HepG2 (cell line): ENCODE measurements around the gene CYP2S1. TPM values are rescaled to one million over a fixed set of nuclear protein-coding genes. Genes with fewer than 3 reads are reported as not detected.
A peak's percentile ranks its signal among the peaks of the same experiment; 100 is the strongest.

ENCODE experiments used
- ARNTL ChIP-seq: sonication (generic); formaldehyde crosslinking; IDR thresholded peaks from 2 replicates; pipeline ENCODE4 v1.4.0; 2020; ENCODE audit warnings: mild to moderate bottlenecking, missing genetic modification reagents
- DPF2 ChIP-seq: sonication (generic); formaldehyde crosslinking; IDR thresholded peaks from 2 replicates; pipeline ENCODE4 v1.4.0; 2020; ENCODE audit warnings: mild to moderate bottlenecking, low read depth, missing genetic modification reagents, borderline replicate concordance
- DR1 ChIP-seq: sonication (generic); formaldehyde crosslinking; IDR thresholded peaks from 2 replicates; pipeline ENCODE4 v1.8.0; 2021; ENCODE audit warnings: mild to moderate bottlenecking, missing genetic modification reagents, inconsistent platforms
- FOXJ3 ChIP-seq: sonication (generic); formaldehyde crosslinking; IDR thresholded peaks from 2 replicates; pipeline ENCODE4 v1.4.0; 2020; ENCODE audit warnings: missing genetic modification reagents, mild to moderate bottlenecking, borderline replicate concordance
- HNRNPLL ChIP-seq: fragments of 200-400 bp; formaldehyde crosslinking; IDR thresholded peaks from 2 replicates; pipeline ENCODE4 v1.6.1; 2017; ENCODE audit warnings: mild to moderate bottlenecking, low read depth, low read length; ENCODE audit not compliant: poor library complexity, severe bottlenecking
- IRF2 ChIP-seq: IDR thresholded peaks from 2 replicates; pipeline ENCODE4 v1.6.1; 2018; ENCODE audit warnings: missing genetic modification reagents, missing compliant biosample characterization
- JUNB ChIP-seq: sonication (generic); formaldehyde crosslinking; IDR thresholded peaks from 2 replicates; pipeline ENCODE4 v1.8.0; 2022; ENCODE audit warnings: missing genetic modification reagents, mild to moderate bottlenecking, borderline replicate concordance
- KLF12 ChIP-seq: sonication (generic); formaldehyde crosslinking; IDR thresholded peaks from 2 replicates; pipeline ENCODE4 v1.4.0; 2020; ENCODE audit warnings: missing genetic modification reagents, borderline replicate concordance
- LBX2 ChIP-seq: sonication (generic); formaldehyde crosslinking; IDR thresholded peaks from 2 replicates; pipeline ENCODE4 v1.5.0; 2020; ENCODE audit warnings: missing genetic modification reagents, mild to moderate bottlenecking, borderline replicate concordance
- NFE2L1 ChIP-seq: sonication (generic); formaldehyde crosslinking; IDR thresholded peaks from 2 replicates; pipeline ENCODE4 v1.4.0; 2020; ENCODE audit warnings: missing genetic modification reagents, mild to moderate bottlenecking, borderline replicate concordance
- SP1 ChIP-seq, 2 experiments: fragments of 450-650 bp in 1 of 2; sonication (generic) in 1 of 2; formaldehyde crosslinking in 1 of 2; IDR thresholded peaks; 2 replicates each; pipeline versions ENCODE4 v1.4.0 to v1.6.1; 2016 to 2020; ENCODE audit warnings: missing genetic modification reagents in 1 of 2
- SRY ChIP-seq: sonication (generic); formaldehyde crosslinking; IDR thresholded peaks from 2 replicates; pipeline ENCODE4 v1.8.0; 2022; ENCODE audit warnings: mild to moderate bottlenecking, missing genetic modification reagents
- SSRP1 ChIP-seq: IDR thresholded peaks from 2 replicates; pipeline ENCODE4 v1.6.1; 2016; ENCODE audit warnings: control low read depth
- TFDP1 ChIP-seq: IDR thresholded peaks from 2 replicates; pipeline ENCODE4 v1.6.1; 2016; ENCODE audit warnings: missing compliant biosample characterization, missing genetic modification reagents, borderline replicate concordance
- ZBTB2 ChIP-seq: sonication (generic); formaldehyde crosslinking; IDR thresholded peaks from 2 replicates; pipeline ENCODE4 v1.8.0; 2022; ENCODE audit warnings: low read depth, missing genetic modification reagents
- ZFP1 ChIP-seq: IDR thresholded peaks from 2 replicates; pipeline ENCODE4 v1.6.1; 2016
- ZNF24 ChIP-seq: fragments of 450-650 bp; IDR thresholded peaks from 2 replicates; pipeline ENCODE4 v1.6.1; 2017; ENCODE audit warnings: antibody characterized with exemption, mild to moderate bottlenecking
- ZNF30 ChIP-seq: sonication (generic); formaldehyde crosslinking; IDR thresholded peaks from 2 replicates; pipeline ENCODE4 v1.5.0; 2020; ENCODE audit warnings: mild to moderate bottlenecking, missing genetic modification reagents
- ZNF446 ChIP-seq: sonication (generic); formaldehyde crosslinking; IDR thresholded peaks from 2 replicates; pipeline ENCODE4 v1.5.0; 2020; ENCODE audit warnings: mild to moderate bottlenecking, missing genetic modification reagents
- ZNF501 ChIP-seq: sonication (generic); formaldehyde crosslinking; IDR thresholded peaks from 2 replicates; pipeline ENCODE4 v1.5.1; 2020; ENCODE audit warnings: mild to moderate bottlenecking, moderate library complexity, missing genetic modification reagents
- ZNF850 ChIP-seq: sonication (generic); formaldehyde crosslinking; conservative IDR thresholded peaks from 2 replicates; pipeline ENCODE4 v1.9.0; 2021; ENCODE audit warnings: mild to moderate bottlenecking, missing genetic modification reagents
- polyA plus RNA-seq, 8 experiments: library from polyadenylated mRNA; depleted of rRNA in 3 of 8; stranded (reverse) in 7 of 8; unstranded in 1 of 8; fragments of >200 nt; fragmentation: Illumina TruSeq in 4 of 8; extraction: Trizol in 4 of 8; gene quantifications; 2 replicates each; pipeline versions ENCODE4 v1.2.1 to v1.2.3, GENCODE V29; 2011 to 2016; ENCODE audit warnings: low read depth in 4 of 8, missing spikeins in 1 of 8, mixed read lengths in 1 of 8; ENCODE audit not compliant: insufficient read depth in 1 of 8
- total RNA-seq, 5 experiments: library from RNA; depleted of rRNA; stranded (reverse); fragments of >200 nt; fragmentation: Illumina TruSeq; extraction: Trizol; gene quantifications; 2 replicates each; pipeline ENCODE4 v1.2.3, GENCODE V29; 2016; ENCODE audit warnings: low read depth in 1 of 5
- TF ChIP-seq, protein P1 (sequence below): sonication (generic); formaldehyde crosslinking; IDR thresholded peaks from 2 replicates; pipeline ENCODE4 v1.4.0; 2020; ENCODE audit warnings: missing genetic modification reagents
- TF ChIP-seq, protein P2 (sequence below): IDR thresholded peaks from 2 replicates; pipeline ENCODE4 v1.6.1; 2012; ENCODE audit warnings: low read depth, low read length, improper control_type of control experiment

The CYP2S1 gene
- total and polyA plus RNA-seq, 2 of the 13 experiments (the other 11 are each of a cell fraction or from before 2014, with no cell fraction given) = 0.09 to 2.1 TPM

- TF ChIP-seq TFDP1 (CRISPR knock-in tag) (peak; percentile 53; the same call in 1 of the 2 replicates), JUNB (CRISPR knock-in tag) (peak; percentile 37; the same call in 1 of the 2 replicates), NFE2L1 (no peak), ZNF24 (no peak), KLF12 (CRISPR knock-in tag) (no peak), ARNTL (peak; percentile 35; the same call in 1 of the 2 replicates), FOXJ3 (0 out of 2 replicates have a peak, but pooled peaks have one; percentile 45), LBX2 (CRISPR knock-in tag) (0 out of 2 replicates have a peak, but pooled peaks have one; percentile 59), DR1 (CRISPR knock-in tag) (no peak), HNRNPLL (peak; percentile 68), SP1 (IDR thresholded peaks at IDR 0.05) (no peak), SP1 (CRISPR knock-in tag; IDR thresholded peaks at IDR 0.05) (peak; percentile 30; the same call in 1 of the 2 replicates), ZBTB2 (peak; percentile 50; the same call in 1 of the 2 replicates), SRY (no peak), ZNF30 (CRISPR knock-in tag) (no peak), IRF2 (CRISPR knock-in tag) (peak; percentile 57; the same call in 1 of the 2 replicates), SSRP1 (CRISPR knock-in tag) (peak; percentile 65; the same call in 1 of the 2 replicates), ZNF446 (CRISPR knock-in tag) (no peak), ZNF501 (CRISPR knock-in tag) (peak; percentile 69), DPF2 (peak; percentile 65; the same call in 1 of the 2 replicates), ZFP1 (CRISPR knock-in tag) (no peak), ZNF850 (CRISPR knock-in tag) (no peak)
- TF ChIP-seq, protein P1, sequence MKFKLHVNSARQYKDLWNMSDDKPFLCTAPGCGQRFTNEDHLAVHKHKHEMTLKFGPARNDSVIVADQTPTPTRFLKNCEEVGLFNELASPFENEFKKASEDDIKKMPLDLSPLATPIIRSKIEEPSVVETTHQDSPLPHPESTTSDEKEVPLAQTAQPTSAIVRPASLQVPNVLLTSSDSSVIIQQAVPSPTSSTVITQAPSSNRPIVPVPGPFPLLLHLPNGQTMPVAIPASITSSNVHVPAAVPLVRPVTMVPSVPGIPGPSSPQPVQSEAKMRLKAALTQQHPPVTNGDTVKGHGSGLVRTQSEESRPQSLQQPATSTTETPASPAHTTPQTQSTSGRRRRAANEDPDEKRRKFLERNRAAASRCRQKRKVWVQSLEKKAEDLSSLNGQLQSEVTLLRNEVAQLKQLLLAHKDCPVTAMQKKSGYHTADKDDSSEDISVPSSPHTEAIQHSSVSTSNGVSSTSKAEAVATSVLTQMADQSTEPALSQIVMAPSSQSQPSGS (CRISPR knock-in tag) = no peak
- TF ChIP-seq, protein P2, sequence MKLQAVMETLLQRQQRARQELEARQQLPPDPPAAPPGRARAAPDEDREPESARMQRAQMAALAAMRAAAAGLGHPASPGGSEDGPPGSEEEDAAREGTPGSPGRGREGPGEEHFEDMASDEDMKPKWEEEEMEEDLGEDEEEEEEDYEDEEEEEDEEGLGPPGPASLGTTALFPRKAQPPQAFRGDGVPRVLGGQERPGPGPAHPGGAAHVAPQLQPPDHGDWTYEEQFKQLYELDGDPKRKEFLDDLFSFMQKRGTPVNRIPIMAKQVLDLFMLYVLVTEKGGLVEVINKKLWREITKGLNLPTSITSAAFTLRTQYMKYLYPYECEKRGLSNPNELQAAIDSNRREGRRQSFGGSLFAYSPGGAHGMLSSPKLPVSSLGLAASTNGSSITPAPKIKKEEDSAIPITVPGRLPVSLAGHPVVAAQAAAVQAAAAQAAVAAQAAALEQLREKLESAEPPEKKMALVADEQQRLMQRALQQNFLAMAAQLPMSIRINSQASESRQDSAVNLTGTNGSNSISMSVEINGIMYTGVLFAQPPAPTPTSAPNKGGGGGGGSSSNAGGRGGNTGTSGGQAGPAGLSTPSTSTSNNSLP = no peak
These were observed 33.2 kb downstream of the CYP2S1 start (continued) for GRCh38 chr19:41226053-41226873.
